GM20000 (cell line): Measurements from ENCODE around the gene MRPS10.
A peak's percentile ranks its signal among the peaks of the same experiment; 100 is the strongest.
"Not testable (repeated sequence)": the region's sequence is repeated elsewhere in the genome, so short reads cannot be mapped to it uniquely, and the experiment has no call there.

Experiments
- DNase-seq: peaks from one replicate; pipeline ENCODE4 v3.0.0; 2012; ENCODE audit warnings: low spot score
- CTCF ChIP-seq: IDR thresholded peaks from 2 replicates; pipeline ENCODE4 v1.5.1; 2012; ENCODE audit warnings: mild to moderate bottlenecking, control low read depth; ENCODE audit errors: extremely low read depth, missing control alignments

MRPS10 gene

GRCh38 chr6:42176981-42177380 is 40.7 kb downstream of the MRPS10 start:
- no peak for TF ChIP-seq CTCF
- no peak for DNase-seq

DNA sequence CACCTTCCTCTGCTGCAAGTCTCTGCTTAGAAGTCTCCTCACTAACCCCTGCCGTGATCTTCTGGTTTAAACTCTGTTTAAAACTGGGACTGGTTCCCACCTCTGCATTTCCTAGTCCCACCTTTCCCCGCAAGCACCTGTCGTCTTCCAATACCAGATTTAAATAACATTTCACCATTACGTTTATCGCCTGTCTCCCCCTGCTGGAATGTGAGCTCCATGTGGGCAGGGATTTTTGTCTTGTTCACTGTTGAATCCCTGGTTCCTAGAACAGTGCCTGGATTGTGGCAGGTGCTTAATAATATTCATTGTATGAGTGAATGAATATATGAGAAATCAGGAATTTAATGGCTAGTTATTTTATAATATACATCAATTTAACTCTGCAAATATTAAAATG is 41.8 kb downstream of the MRPS10 start:
- no peak for TF ChIP-seq CTCF
- DNase-seq, result no peak

GRCh38 chr6:42173101-42173500 is 44.6 kb downstream of the MRPS10 start, which contains the start of gene GUCA1A:
GUCA1A (plus strand) TSS chr6:42173364; CDS start chr6:42173614, 250 bp downstream.
- DNase-seq, result no peak
- no peak for TF ChIP-seq CTCF

DNA sequence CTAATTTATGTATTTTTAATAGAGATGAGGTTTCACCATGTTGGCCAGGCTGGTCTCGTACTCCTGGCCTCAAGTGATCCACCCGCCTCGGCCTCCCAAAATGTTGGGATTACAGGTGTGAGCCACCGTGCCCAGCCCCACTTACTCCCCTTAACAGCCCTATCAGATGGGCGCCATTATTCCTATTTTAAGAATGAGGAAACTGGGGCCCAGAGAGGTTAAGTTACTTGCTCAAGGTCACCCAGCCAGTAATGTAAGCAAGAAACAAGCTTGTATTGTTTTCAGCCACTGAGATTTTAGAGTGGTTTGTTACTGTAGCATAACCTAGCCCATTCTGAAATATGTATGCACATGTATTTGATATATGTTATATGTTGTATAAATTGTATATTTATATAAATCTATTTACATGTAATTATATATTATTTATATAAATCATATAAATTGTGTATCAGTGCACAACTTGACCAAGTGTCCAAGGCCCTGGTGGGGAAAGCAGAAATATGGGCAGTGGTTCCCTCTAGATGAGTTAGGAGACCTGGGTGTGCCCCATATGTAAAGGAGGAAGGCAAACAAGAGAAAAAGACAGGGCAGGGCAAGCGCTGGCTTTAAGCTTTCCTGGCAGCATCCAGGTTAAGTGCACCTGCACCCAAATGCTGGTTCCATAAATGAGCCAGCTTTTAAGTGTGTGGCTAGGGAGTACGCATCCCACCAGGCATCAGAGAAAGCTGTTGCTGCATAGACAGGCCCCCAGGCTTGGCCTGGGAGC is 45.7 kb downstream of the MRPS10 start:
- DNase-seq, result no peak

GRCh38 chr6:42169780-42170179 is 47.9 kb downstream of the MRPS10 start:
- DNase-seq, result not testable (repeated sequence)

More for the DNA sequence above, 45.7 kb downstream of the MRPS10 start:
- no peak for TF ChIP-seq CTCF

GRCh38 chr6:42168650-42169049 is 49.0 kb downstream of the MRPS10 start:
- DNase-seq, result no peak
- TF ChIP-seq CTCF, result no peak

DNA sequence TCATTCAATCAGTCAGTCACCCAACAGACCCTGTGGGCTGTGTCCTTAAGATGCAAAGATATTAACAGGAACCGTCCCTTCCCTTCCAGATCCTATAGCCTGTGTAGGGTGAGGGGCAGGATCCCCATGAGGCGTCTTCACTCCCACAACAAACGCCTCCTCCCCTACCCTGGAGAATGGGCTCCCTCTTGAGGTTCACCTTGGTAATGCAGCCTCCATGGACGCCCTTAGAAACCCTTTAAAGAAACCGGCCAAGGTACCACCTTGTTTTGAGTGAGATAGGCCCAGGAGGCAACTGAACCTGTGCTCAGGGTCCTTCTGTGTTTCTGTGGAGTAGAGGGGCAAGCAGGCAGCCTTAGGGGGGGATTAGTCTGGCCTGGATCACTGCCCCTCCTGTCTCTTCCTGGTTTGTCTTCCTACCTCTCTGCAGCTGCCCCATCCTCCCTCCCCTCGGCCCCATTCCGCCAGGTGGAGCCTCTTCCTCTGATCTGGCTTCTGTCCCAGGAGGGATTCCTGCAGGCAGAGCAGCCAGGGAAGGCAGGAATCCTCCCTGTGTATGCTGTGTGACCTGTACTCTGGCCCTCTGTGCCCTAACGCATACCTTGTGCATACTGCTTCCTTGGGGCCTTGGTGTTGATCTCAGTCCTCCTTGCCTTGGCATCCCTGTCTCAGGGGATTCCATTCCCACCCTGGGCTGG is 51.1 kb downstream of the MRPS10 start:
- peak; percentile 77 for TF ChIP-seq CTCF
- DNase-seq, result peak; percentile 87

DNA sequence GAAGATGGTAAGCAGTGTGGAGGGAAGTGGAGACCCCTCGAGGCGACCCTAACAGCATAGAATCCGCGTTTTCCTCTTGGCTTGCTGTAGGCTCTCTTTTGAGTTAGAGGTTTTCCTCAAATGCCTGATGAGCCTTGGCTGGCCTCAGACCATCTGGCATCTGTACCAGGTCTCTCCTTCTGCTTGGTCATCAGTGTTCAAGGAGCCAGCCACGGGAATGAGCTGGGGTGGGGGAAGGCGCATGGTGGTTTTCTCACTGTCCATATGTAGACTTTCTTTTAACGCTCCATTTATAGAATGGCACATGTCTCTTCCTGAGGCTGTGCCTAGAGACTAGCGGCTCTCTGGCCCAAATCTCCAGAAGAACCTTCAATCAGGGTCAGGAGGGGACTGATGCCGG is 52.6 kb downstream of the MRPS10 start:
- no peak for DNase-seq
- TF ChIP-seq CTCF, result no peak
